NCI-H128 (cell line): ENCODE results near the gene ZNF426.
"Not testable (repeated sequence)": the region's sequence is repeated elsewhere in the genome, so short reads cannot be mapped to it uniquely, and the experiment has no call there.

Experiments
- DNase-seq: peaks from one replicate; lab custom pipeline; 2025; ENCODE audit not compliant: unreplicated experiment; lab: John Stamatoyannopoulos, UW

The ZNF426 gene

DNA sequence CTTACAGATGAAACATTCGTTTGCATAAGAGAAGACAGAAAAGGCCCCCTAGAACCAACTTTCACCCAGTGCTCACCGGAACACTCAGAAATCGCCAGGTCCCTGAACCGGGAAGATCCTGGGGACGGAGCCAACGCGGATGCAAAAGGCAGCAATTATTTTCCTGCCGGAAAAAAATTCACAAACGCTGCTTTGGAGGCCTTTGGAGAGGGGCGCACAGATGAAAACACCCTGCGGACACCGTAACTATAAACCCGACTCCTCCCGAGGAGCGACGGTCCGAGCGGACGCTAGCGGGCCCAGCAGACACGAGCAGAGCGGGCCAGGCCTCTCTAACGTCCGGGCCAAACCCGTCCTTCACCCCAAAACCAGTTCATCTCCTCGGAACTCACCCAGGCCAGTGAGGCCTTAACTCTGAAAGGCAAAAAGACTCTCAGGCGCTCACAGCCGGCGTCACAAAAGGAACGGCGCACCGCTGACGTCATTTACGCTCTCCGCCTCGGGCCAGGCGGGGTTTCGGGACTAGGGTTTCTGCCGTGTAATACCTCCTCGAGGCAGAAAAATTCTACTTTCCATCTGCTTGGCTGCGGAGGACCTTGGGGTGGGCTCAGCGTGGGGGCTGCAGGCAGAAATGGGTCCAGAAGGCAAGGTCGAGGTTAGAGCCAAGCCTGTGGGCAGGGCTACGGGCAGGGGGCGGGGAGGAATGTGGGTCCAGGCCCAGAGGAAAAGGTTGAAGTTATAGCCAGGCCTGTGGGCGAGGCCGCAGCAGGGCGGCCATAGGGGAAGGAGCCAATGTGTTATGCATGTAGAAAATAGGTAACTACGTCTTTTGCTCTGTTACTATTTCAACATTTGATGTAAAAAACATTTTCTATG, at the start of gene ZNF426:
ZNF426 (minus strand) TSS at position 463 of the 876 bp plus-strand sequence. CDS start 2,413 bp downstream, outside the sequence.
- DNase-seq, result peak; percentile 69

DNA sequence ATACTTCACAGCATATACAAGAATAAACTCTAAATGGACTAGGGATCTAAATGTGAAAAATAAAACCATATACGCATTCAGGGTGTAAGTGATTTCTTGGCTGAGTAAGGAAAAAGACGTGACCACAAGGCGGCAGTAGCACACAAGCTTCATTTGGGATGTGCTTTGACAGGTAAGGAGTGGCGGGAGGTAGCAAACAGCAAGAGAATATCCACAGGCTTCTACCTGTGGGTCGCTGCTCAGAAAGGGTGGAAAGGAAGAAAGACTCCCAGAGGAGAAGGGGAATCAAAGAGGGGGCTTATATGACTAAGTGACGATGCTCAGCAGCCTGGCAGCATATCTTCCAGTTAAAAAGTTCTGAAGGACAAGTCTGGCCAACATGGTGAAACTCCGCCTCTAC, 48.3 kb upstream of the ZNF426 start:
- DNase-seq, result peak; percentile 34

DNA sequence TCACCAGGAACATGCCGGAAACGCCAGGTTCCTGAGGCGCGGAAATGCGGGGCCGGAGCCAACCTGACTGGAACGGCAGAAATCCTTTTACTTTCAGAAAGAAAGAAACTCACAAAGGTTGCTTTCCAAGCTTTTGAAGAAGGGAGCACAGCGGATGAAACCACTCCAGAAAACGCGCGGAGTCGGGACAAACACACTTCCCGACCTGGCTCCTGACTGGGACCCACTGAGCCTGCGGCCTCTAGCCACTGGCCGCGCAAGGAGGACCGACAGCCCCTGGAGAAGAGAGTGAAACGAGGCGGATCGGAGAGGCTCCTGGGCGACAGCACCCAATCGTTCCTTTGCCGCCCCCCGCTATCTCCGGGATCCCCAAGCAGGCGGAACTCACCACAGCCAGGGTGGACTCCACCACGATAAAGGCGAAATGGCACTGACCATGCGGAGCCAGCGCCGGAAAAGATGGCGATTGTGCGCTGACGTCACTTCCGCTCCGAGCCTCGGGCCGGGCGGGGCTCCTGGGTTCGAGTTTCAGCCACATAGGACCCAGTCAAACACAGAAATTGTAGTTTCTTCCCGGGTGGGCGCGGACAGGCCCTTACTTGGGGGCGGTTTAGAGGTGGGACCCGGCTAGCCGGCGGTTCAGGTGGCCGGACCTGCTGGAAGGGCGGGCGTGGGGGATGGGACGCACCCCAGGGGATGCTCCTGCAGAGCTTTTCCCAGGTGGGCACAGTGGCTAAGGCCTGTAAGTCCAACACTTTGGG, 45.8 kb upstream of the ZNF426 start, which contains the start of gene ZNF121:
ZNF121 (minus strand) TSS at position 432 of the 761 bp plus-strand sequence. CDS start 16,407 bp downstream, outside the sequence.
- peak; percentile 50 for DNase-seq

DNA sequence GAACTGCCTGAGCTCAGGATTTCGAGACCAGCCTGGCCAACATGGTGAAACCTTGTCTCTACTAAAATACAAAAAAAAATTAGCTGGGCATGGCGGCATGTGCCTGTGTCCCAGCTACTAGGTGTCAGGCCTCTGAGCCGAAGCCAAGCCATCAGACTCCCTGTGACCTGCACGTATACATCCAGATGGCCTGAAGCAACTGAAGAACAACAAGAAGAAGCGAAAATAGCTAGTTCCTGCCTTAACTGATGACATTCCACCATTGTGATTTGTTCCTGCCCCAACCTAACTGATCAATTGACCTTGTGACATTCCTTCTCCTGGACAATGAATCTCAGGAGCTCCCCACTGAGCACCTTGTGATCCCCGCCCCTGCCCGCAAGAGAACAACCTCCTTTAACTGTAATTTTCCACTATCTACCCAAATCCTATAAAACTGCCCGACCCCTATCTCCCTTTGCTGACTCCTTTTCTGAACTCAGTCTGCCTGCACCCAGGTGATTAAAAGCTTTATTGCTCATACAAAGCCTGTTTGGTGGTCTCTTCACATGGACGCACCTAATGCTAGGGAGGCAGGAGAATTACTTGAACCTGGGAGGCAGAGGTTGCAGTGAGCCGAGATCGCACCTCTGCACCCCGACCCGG, 43.8 kb upstream of the ZNF426 start:
- not testable (repeated sequence) for DNase-seq

DNA sequence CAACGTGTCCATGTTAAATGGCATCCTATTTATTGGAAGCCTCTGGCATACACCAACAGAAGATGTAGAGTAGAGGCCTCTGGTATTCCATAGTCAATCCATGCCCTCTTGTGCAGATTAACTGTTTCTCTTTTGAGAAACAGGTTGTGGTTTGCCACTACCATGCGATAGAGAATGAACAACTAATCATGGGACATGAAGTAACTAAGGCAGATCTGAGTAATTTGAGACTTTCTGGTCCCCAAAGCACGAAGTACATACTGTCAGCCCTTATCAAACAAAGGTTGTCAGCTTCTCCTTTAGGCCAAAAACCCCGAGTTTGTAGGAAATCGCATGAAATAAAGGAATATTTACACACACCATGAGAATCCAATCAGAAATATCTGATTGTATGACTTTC, 42.3 kb upstream of the ZNF426 start:
- DNase-seq, result no peak

DNA sequence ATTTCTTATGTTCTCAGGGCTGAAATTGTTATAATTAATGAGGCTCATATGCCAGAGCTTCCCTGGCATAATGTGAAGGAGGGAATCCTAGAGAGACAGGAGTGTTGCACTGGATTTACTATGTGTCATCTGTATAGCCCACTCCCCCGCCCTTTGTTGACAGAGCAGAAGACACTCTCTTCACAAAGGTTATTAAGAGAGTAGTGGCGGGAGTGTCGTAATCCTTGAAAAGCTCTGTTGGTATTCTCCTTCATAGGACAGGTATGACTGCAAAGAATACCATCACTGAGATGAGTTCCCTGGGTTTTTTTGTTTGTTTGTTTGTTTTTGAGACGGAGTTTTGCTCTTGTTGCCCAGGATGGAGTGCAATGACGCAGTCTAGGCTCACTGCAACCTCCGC, 31.8 kb upstream of the ZNF426 start:
- DNase-seq, result no peak

DNA sequence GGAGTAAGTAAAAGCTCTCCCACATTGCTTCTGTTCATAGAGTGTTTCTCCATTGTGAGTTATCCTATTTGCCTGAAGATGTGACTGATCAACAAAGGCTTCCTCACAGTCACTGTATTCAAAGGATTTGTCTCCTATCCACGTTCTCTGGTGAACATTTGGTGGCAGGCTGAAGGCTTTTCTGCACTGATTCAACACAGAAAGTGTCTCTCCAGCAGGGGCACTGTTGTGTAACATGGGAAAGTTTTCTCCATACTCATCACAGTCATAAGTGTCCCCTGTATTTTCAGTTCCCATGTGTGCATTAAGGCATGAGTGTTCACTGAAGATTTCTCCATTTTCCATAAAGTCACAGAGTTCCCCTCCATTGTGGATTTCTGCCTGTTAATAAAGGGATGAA, 28.3 kb upstream of the ZNF426 start:
- DNase-seq, result no peak

DNA sequence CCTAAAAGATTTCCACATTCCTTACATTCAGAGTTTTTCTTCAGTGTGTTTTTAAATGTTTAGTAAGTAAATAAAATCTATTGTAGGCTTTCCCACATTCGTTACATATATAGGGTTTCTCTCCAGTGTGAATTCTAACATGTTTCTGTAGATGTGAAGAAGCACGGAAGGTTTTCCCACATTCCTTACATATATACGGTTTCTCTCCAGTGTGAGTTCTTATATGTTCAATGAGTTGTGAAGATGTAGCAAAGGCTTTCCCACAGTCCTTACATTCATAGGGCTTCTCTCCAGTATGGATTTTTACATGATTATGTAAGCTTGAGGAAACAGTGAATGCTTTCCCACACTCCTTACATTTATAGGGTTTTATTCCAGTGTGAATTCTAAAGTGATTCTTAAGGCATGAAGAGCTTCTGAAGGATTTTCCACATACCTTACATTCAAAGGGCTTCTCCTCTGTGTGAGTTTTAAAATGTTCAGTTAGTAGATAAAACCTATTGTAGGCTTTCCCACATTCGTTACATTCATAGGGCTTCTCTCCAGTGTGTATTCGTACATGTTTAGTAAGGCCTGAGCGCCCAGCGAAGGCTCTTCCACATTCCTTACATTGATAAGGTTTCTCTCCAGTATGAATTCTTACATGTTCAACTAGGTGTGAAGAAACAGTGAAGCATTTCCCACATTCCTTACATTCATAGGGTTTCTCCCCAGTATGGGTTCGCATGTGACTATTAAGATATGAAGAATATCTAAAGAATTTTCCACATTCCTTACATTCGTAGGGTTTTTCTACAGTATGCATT, 27.7 kb upstream of the ZNF426 start:
- no peak for DNase-seq

DNA sequence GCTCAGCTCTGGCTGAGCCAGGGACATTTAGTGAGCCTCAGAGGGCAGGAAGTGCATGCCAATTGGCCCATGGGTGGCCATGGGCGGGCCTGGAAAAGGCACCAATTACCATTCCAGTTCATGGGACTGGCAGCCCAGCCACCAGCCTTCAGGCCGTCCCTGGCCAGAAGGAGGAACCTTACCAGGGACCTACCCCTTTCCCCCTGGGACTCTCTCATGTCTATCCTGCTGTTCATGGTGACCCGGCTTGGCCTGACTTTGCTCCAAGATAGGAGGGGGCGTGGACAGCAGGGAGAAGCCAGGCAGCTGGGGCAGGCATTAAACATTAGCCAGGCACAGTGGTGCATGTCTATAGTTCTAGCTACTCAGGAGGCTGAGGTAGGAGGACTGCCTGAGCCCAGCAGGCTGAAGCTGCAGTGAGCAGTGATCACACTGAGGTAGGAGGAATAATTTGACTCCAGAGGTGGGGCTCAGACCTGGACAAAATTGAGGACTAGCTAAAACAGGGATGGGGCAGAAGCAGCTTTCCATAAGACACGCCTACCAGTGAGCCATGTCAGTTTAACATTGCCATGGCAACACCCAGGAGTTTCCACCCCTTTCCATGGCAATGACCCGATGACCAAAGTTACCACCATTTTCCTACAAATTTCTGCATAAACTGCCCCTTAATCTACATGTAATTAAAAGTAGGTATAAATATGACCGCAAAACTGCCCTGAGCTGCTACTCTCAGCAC, 14.3 kb upstream of the ZNF426 start:
- DNase-seq, result no peak

DNA sequence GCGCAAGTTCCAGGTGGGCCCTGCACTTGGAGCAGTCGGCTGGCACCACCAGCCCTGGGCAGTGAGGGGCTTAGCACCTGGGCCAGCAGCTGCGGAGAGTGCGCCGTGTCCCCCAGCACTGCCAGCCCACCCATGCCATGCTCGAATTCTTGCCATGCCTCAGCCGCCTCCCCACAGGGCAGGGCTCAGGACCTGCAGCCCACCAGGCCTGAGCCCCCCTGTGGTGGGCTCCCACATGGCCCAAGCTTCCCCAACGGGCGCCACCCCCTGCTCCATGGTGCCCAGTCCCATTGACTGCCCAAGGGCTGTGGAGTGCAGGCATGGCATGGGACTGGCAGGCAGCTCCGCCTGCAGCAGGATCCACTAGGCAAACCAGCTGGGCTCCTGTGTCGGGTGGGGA, 9.4 kb upstream of the ZNF426 start:
- DNase-seq, result no peak

DNA sequence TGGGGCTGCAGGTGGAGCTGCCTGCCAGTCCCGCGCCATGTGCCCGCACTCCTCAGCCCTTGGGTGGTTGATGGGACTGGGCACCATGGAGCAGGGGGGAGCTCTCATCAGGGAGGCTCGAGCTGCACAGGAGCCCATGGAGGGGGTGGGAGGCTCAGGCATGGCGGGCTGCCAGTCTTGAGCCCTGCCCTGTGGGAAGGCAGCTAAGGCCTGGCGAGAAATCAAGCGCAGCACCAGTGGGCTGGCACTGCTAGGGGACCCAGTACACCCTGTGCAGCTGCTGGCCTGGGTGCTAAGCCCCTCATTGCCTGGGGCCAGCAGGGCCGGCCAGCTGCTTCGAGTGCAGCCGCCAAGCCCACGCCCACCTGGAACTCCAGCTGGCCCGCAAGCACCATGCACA, 2.8 kb upstream of the ZNF426 start:
- DNase-seq, result not testable (repeated sequence)

DNA sequence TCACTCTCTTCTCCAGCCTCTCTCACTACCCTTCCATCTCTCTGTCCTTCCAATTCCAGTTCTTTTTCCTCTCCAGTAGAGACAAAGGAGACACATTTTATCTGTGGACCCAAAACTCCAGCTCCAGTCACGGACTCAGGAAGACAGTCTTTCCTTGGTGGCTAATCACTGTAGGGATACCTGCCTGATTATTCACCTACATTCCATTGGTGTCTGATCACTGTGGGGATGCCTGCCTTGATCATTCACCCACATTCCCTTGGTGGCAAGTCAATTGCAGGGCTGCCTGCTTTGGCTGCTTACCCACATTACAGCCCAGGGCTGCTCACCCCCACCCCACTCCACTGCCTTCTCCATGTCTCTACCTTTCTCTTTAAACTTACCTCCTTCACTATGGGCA, 1.5 kb upstream of the ZNF426 start:
- DNase-seq, result not testable (repeated sequence)

DNA sequence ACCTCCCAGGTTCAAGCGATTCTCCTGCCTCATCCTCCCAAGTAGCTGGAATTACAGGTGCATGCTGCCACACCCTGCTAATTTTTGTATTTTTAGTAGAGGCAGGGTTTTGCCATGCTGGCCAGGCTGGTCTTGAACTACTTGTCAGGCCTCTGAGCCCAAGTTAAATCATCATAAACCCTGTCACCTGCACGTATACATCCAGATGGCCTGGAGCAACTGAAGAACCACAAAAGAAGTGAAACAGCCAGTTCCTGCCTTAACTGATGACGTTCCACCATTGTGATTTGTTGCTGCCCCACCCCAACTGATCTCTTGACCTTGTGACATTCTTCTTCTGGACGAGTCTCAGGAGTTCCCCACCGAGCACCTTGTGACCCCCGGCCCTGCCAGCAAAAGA, 756 bp upstream of the ZNF426 start:
- not testable (repeated sequence) for DNase-seq

DNA sequence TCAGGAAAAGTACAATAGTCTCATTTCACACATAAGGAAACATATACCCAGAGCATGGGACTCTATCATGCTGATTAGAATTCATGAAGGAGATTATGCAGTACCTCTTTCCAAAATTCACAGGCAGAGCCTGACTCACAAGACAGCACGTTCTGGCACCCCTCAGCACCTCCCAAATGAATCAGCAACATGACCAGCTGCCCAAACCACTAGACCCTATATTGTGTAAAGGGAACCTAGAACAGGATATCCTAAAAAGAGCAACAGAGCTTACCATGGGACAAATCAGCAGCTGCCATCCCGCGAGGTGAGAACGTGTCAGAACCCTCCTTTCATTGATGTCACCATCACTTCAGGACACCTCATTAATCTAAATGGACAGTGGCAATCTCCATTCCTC, 2.5 kb downstream of the ZNF426 start:
- no peak for DNase-seq

DNA sequence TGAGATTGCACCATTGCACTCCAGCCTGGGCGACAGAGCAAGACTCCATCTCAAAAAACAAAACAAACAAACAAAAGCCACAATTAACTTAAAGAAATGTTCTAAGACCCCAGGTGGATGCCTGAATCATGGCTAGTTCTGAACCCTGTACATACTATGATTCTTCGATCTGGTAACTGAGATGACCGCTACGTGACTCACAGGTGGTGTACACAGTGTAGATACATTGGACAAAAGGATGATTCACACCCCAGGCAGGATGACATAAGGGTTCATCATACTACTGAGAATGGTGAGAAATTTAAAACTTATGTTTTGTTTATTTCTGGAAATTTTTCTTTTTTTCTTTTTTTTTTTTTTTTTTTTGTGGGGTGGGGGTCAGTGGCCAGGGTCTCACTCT, 6.5 kb downstream of the ZNF426 start:
- no peak for DNase-seq

DNA sequence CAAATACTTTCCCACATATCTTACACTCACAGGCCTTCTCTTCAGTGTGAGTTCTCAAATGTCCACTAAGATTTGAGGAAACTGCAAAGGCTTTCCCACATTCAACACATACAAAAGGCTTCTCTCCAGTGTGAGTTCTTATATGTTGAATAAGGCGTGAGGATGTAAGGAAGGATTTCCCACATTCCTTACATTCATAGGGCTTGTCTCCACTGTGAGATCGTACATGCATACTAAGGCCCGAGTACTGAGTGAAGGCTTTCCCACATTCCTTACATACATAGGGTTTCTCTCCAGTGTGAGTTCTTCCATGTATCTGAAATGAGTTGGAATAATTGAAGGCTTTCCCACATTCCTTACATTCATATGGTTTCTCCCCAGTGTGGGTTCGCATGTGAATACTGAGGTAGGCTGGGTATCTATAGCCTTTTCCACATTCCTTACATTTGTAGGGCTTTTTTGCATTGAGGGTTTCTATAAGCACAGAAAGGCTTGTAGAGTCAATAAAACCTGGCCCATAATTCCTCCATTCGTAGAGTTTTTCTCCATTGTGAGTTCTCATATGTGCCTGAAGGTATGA, 9.6 kb downstream of the ZNF426 start:
- no peak for DNase-seq

DNA sequence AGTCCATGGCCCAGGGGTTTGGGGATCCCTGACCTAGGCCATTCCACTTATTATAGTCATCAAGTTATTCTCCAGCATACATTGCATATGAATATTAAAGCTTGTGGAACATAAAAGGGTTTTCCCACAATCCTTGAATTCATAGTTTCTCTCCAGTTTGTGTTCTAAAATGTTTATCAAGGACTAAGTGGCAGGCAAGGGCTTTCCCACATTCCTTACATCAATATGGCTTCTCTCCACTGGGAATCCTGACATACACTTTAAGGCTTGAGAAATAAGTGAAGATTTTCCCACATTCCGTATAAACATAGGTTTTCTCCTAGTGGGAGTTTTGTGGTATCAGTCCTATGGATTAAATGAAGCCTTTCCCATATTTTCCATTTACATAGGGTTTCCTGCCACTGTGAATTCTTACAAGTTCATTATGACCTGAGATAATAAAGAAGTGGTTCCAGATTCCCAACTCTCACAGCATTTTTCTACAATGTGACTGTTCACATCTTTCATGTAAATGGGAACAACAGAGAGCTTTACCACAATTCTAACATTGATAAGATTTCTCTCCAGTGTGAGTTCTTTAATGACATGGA, 14.5 kb downstream of the ZNF426 start:
- DNase-seq, result no peak

DNA sequence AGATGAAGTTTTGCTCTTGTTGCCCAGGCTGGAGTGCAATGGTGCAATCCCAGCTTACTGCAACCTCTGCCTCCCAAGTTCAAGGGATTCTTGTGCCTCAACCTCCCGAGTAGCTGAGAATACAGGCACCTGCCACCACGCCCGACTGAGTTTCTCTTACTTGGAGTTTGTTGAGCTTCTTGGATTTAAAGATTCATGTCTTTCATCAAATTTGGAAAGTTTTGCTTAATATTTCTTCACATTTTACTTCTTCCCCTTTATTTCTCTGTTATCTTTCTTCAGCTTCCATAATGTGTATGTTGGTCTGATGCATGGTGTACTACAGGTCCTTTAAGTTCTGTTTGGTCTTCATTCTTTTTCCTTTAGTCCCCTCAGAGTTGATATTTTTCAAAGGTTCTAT, 31.2 kb downstream of the ZNF426 start:
- DNase-seq, result no peak

DNA sequence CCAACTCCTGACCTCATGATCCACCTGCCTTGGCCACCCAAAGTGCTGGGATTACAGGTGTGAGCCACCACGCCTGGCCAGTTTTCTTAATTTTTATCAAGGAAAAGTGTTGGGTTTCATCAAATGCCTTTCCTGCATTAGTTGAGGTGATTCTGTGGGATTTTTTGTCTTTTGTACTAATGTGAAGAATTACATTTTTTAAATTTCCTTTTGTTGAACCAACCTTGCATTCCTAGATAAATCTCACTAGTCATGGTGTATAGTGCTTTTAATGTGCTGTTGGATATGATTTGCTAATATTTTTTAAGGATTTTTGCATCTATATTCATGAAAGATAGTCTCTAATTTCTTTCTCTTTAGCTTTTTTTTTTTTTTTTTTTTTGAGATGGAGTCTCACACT, 37.6 kb downstream of the ZNF426 start:
- DNase-seq, result no peak
